Gastrocnemius medialis (tissue), 4 donors: Measurements from ENCODE around the gene BACH1.

Experiments
- CTCF ChIP-seq, 5 experiments: fragments of 450-650 bp in 3 of 5; fragments of 200-600 bp in 2 of 5; sonication (generic) in 2 of 5; IDR thresholded peaks in 4 of 5; conservative IDR thresholded peaks in 1 of 5; 1 replicate in 4 of 5; 2 replicates in 1 of 5; pipeline ENCODE4 v1.5.1; 2016 to 2019; ENCODE audit warnings: antibody characterized with exemption in 5 of 5, mild to moderate bottlenecking in 3 of 5, moderate library complexity in 3 of 5
- POLR2A ChIP-seq, 2 donors: fragments of 450-650 bp; IDR thresholded peaks; one replicate each; pipeline ENCODE4 v1.6.1; 2017; ENCODE audit warnings: antibody characterized with exemption in 2 of 2, mild to moderate bottlenecking in 2 of 2, moderate library complexity in 2 of 2

- no peak for TF ChIP-seq CTCF (IDR thresholded peaks at IDR 0.05 in 4 of 5, conservative IDR thresholded peaks at IDR 0.05 in 1 of 5)
- no peak for TF ChIP-seq POLR2A (IDR thresholded peaks at IDR 0.05)
Observed at GRCh38 chr21:29295066-29295650, 3.6 kb upstream of the BACH1 start.
